Pulmonary artery endothelial cell (primary cell): Measurements from ENCODE around the gene DENR. TPM values are rescaled to one million over a fixed set of nuclear protein-coding genes. Genes with fewer than 3 reads are reported as not detected.
"Not testable (repeated sequence)": the region's sequence is repeated elsewhere in the genome, so short reads cannot be mapped to it uniquely, and the experiment has no call there.

Source experiments
- DNase-seq: peaks from one replicate; pipeline ENCODE4 v3.0.0-alpha.2; 2011; ENCODE audit warnings: low read depth, low spot score
- total RNA-seq: library from RNA; depleted of rRNA; stranded (reverse); fragments of >200 nt; gene quantifications from 2 replicates; pipeline ENCODE4 v1.2.3, GENCODE V29; 2014

Gene DENR
- total RNA-seq, 1 donor from 2014 or later: 43.0 TPM

DNA sequence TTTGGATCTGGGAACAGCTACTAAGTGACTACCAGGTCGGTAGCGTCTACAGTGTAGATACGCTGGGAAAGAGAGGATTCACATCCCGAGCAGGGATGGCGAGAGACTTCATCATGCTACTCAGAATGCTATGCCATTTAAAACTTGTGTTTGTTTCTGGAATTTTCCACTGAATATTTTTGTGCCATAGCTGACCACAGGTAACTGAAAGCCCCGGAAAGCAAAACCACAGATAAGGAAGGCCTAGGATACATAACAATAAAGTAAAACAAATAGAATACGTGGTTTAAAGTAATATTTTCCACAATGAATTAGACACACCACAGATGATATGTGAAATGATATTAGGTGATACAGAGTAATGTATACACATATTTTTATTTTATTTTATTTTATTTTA, 14.1 kb upstream of the DENR start:
- no peak for DNase-seq

DNA sequence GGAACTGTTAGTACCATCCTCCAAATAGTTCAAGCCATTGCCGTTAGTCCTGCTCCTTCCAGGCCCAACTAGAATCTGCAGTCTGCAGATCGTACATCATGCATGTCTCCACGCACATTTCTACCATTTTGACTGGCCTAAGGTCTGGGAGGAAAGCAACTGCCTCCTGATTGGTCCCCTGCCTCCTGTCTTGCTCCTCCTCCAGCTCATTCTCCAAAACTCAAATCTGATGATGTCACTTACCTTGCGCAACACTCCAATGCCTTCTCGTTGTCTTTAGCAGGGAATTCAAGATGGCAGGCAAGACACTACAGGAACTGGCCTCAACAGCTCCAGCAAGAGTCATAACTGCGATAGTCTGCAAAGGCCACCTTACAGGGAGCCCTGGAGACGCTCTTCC, 12.3 kb upstream of the DENR start:
- no peak for DNase-seq

DNA sequence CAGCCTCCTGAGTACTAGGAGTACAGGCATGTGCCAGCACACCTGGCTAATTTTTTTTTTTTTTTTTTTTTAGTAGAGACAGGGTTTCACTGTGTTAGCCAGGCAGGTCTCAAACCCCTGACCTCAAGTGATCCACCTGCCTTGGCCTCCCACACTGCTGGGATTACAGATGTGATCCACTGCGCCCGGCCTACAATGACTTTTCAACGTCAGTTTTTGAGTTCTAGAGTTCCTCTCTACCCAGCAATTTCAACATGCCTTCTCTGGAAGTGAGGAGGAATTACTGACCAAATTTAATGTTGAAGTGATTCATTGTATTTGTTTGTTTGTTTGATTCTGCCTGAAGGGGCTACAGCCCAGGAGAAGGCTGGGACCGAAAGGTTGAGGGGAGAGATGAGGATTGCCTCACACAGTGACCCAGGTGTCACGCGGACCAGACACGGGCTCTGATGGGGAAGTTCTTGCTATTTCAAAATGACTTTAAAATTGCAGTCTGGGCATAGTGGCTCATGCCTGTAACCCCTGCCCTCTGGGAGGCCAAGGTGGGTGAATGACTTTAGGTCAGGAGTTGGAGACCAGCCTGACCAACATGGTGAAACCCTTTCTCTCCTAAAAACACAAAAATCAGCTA, 8.6 kb upstream of the DENR start:
- DNase-seq: no peak

DNA sequence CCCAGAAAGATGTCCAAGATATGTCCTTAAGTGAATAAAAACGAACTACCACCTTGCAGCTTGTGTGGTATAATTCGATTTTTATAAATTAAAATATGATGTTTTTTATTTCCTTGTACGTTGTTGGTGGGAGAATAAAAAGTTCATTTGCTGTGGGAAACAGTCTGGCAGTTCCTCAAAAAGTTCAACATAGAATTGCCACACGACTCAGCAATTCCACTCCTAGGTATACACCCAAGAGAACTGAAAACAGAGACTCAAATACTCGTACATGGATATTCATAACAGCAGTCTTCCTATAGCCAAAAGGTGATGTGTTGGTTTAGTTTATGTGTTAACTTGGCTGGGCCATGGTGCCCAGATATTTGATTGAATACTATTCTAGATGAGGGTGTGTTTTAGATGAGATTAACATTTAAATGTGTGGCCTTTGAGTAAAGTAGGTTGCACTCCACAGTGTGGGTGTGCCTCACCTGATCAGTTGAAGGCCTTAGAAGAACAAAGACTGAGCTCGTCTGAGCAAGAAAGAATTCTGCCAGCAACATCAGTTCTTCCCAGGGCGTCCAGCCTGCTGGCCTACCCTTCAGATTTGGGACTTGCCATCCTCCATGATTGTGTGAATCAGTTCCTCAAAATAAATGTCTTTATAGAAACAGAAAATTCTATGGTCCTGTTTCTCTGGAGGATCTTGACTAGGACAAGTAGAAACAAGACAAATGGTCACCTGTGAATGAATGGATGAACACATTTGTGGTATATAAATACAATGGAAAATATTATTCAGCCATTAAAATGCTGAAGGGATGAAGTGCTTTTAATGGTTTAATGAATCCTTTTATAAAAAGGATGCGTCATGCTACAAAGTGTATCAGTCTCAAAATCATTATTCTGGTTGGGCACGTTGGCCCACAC, 5.1 kb upstream of the DENR start:
- DNase-seq: no peak

DNA sequence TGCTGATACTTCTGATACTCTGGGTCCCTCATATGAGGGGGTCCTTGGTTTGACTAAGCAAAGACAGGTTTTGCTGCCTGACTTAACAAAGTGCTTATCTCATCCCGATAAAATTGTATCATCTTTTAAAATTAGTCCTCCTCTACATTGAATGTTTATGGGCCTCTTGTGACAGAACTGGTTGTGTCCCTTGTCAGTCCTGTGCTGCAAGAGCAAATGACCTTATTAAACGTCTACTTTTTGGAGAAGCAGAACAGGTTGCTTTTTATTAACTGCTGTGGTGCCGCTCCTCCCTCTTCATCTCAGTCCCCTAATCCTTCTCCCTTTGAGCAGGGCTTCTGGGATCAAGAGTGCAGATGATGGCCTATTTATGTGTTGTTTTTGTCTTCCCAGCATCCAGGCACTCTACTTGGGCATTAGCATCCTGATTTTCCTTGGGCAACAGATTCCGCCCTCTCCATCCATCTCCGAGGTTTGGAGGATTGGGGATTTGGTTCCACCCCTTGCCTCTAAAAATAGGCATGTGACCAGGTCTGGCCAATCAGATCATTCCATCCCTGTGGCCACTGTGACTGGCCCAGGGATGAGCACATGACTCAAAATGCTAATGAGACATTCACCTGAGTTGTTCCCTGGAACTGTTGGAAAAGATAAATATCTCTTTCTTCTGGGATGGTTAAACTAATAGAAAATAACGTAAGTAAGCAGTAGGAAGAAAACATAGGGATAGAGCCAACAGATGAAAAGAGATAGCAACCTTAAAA, 2.9 kb upstream of the DENR start:
- no peak for DNase-seq

DNA sequence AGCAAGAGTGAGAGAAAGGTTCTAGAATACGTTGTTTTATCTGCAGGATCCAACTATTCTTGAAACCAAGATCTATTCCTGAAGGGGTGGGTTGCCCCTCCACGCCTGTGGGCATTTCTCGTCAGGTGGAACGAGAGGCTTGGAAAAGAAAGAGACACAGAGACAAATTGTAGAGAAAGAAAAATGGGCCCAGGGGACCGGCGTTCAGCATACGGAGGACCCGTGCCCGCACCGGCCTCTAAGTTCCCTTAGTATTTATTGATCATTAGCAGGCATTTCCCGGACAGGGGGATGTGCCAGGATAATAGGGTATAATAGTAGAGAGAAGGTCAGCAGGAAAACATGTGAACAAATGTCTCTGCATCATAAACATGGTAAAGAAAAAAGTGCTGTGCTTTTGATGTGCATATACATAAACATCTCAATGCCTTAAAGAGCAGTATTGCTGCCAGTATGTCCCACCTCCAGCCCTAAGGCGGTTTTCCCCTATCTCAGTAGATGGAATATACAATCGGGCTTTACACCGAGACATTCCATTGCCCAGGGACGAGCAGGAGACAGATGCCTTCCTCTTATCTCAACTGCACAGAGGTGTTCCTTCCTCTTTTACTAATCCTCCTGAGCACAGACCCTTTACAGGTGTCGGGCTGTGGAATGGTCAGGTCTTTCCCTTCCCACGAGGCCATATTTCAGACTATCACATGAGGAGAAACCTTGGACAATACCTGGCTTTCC, 1.7 kb upstream of the DENR start:
- DNase-seq: not testable (repeated sequence)

DNA sequence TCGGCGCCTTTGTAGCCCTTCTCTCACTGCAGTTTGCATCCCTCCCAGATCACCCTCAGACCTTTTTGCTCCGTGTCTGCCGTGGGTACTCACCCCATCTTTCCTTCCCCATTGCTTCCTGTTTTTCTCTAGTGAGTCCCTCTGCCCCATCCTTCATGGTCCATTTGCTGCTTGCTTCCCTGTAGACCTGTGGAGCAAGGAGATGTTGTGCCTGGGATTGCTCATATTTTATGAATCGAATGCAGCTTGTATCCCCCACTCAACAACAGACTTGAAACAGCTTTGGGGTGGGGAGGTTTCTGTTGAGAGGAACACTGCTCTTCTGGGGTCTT, 661 bp downstream of the DENR start:
- no peak for DNase-seq

DNA sequence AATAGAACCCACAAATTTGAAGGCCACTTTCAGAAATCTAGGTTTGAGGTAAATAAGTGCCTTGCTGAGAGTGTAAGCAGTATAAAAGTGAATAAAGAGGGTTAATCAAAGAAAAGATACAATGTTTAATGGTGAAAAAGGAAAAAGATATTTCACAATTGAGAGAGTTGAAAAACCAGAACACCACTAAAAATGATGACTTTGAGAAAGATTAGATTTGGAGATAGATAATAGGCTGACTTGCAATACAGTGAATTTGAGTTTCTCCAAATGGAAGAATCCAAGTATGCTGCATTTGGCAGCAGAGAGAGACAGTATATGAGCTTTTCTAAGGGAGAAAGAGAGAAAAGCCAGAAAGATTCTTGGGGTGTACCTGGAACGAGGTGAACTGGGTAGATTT, 2.2 kb downstream of the DENR start:
- DNase-seq: no peak

DNA sequence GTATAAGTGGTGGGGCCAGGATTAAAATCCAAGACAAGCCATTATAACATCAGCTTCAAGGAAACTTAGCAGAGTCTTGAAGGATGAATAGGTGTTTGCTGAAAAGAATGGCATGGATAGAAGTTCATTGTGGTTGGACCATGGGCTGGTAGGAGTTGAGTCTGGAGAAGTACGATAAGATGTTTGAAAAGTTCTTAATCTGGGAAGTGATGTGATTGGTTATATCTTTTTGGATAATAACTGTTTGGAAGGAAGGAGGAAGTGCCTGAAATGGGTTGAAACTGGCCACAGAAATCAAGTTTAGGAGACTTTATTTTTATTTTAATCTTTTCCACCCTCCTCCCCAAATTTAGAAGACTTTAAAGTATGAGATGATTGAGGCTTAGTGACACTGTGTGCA, 4.9 kb downstream of the DENR start:
- DNase-seq: no peak

DNA sequence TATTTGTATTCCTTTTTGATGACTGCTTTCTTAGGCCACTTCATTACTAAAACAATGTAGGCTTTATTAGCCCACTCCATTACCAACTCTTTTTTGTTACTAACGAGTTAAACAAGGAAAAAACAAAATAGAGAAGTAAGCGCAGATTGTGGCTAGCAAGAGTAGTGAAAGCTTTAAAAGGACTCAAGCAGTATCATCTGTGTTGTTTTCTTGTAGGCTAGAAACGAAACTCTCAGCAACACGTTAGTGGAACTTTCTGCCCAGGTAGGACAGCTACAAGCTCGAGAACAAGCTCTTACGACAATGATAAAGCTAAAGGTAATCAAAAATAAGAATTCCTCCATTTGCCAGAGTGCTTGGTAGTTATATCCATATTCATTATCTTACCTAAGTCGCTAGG, 32.9 kb downstream of the DENR start:
- no peak for DNase-seq

DNA sequence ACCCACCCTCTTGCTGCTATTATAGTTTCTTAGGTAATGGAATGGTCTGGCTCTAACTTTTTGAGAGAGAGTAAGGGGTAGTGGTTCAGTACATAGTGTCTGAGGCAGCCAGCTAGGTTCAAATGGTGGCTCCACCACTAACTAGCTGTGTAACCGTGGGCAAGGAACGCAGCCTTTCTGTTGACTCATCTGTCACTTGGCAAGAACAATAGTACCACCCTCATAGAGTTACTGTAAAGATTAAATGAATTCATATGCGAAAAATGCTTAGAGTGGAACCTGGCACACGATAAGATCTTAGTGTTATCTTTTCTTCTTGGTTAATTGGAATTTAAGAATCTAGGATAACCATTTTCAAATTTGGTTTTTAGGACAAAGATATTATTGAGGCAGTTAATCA, 35.8 kb downstream of the DENR start:
- no peak for DNase-seq

DNA sequence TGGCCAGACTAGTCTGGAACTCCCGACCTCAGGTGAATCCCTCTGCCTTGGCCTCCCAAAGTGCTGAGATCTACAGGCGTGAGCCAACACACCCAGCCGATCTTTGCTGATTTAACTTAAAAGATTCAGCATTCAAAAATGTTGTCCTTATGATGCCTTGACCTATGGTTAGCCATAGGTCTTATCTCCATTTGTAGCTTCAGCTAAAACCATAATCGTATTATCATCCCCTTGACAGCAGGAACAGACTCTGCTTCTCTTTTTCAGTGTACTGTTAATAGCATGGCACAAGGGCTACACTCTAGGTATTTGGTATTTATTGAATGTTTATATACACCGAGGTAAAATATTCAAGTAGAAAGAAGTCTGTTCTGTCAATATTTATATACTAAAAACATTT, 37.0 kb downstream of the DENR start:
- no peak for DNase-seq

DNA sequence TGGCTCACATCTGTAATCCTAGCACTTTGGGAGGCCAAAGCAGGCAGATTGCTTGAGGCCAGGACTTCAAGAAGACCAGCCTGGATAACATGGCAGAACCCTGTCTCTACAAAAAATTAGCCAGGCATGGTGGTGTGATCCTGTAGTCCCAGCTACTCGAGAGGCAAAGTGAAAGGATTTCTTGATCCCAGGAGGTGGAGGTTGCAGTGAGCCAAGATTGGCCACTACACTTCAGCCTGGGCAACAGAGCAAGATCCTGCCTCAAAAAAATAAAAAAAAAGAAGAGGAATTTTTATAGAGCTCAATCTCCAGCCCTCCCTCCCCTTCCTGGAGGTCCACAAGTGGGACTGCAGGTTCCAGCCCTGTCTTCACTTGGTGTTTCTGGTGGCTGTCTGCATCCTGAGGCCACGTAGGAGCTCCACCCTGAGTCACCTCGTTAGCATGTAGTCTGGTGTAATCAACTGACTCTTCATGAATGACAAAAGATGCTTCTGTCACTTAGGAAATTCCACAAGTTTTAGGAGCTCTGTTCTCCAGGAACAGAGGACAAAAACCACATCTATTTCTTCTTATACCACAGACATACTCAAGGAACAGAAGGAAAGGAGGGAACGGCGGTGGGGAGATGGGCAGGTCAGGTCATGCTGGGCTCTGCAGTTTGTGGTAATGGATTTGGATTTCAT, 37.9 kb downstream of the DENR start:
- no peak for DNase-seq

DNA sequence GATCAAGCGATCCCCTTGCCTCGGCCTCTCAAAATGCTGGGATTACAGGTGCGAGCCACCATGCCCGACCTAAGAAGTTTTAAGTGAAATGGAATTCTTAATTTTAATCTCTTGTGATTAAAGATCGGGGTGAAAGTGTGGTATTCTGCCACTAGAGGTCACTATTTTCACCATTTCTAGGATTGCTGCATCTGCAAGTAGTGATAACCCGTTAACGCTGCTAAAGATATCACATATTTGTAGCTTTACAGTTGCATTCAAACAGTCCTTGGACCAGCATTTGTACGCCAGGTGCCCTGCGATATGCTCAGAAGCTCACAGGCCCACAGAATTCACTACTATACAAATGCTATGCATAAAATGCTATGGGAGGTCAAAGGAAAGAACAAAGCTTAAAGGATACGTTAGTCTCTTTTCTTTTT, 41.1 kb downstream of the DENR start:
- DNase-seq: peak; percentile 29

DNA sequence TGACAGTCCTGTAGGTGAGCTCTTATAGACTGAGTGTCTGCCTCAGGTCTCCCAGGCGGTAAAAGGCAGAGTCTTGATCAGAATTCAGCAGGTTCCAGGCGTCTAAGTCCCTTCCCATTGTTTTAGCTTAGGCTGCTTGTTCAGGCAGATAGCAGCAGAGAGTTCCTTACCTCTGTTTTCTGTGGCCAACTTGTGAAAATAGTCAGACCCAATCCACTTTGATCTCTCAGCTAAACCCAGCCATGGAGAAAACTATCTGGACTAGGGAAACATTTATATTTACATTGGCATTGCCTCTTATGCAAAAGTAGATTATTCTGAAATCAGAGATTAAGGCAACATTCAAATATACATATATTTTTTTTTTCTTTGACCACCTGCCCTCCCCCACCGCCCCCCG, 43.2 kb downstream of the DENR start:
- DNase-seq: no peak

DNA sequence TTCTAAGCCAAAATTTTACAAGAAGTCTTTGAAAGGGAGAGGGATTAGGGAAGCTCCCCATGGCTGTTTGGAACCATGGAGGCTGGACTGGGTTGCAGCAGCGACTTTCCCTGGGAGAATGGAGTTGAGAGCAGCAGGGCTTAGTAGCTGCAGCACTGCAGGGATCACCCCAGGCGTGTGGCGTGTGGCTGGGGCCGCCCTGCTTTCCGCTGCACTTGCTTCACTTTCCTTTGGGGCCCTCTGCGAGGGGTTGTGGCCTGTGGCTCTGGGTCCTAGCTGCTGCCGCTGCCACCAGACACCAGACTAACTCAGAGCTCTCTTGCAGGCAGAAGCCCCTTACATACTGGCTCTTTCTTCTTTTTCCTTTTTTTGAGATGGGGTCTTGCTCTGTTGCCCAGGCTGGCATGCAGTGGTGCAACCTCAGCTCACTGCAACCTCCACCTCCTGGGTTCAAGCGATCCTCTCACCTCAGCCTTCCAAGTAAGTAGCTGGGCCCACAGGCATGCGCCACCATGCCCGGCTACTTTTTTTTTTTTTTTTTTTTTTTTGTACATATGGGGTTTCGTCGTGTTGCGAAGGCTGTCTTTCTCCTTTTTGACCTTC, 47.1 kb downstream of the DENR start:
- DNase-seq: no peak

DNA sequence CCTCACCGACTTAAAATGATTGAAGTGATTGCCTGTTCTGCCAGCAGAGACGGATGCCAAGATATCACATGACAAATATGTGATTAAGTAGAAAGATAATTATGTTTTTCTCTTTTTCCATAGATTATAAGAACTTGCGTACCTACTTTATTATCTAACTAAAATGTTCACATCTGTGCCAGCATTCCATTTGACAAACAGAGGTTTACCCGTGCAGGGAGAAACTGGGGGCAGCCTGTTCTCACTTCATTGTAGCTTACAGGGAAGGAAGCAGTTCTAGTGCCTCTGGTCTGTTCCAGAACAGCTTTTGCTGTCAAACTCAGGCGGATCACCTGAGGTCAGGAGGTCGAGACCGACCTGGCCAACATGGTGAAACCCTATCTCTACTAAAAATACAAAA, 51.3 kb downstream of the DENR start:
- DNase-seq: no peak

DNA sequence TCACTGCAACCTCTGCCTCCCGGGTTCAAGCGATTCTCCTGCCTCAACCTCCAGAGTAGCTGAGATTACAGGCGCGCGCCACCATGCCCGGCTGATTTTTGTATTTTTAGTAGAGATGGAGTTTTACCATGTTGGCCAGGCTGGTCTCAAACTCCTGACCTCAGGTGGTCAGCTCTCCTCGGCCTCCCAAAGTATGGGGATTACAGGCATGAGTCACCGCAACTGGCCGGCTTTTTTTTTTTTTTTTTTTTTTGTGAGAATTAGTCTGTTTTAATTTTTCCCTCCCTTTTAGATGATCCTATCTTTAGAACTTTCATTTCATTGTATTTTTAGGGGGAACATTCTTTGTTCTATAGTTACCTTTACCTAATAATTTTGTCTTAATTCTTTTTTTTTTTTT, 52.3 kb downstream of the DENR start:
- DNase-seq: not testable (repeated sequence)

DNA sequence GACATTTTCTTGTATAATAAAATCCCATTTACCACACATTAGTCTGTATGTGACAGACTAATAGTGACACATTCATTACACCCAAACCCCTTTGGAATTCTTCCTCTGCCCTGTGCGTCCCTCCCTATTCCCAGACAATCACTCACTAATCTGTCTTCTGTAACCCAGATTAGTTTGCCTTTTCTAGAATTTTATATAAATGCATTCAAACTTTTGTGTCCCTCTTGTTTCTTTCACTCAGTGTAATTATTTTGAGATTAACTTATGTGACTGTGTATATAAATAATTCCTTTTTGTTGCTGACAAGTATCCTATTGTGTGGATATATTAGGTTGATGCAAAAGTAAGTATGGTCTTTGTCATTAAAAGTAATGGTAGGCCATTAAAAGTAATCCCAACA, 55.0 kb downstream of the DENR start:
- no peak for DNase-seq

DNA sequence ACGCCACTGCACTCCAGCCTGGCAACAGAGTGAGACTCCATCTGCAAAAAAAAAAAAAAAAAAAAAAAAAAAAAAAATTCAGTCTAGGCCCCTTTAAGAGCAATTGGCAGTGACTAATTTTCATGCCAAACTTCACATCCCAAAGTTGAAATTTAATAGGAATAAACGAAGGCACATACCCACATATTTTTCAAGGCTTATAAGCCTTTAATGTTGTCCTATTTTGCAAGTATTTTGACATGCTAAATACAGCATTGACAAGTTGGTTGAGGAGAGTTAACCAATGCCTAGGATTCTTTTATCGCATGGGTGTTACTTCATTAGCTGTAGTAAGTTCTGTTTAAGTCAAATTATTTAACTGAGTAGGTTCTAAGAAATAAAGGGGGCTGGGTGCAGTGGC, 59.2 kb downstream of the DENR start:
- DNase-seq: no peak

DNA sequence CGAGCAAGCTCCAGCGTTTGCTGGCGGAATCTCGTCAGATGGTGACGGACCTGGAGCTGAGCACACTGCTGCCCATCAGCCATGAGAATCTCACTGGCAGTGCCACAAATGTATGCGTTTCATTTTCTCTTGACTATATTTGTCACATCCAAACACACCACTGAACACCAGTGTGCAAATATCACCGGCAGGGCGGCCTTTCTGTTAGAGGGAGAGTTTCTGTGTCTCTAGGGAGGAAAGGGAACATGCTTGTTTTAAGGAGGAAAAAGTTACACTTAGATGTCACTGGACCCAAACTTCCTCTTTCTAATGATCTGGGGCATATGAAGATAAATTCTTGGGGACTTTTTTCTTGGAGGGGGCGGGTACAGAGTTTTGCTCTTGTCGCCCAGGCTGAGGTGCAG, 60.7 kb downstream of the DENR start:
- DNase-seq: no peak
